Mucosa of rectum (tissue), 2 donors: ENCODE measurements around the gene MT1B.

ENCODE experiments used
- H3K27ac ChIP-seq, 2 donors: one replicate each; pipeline ENCODE4 v1.7.0; 2013; ENCODE audit warnings: inconsistent platforms in 2 of 2, low read depth in 2 of 2, low read length in 2 of 2
- H3K27me3 ChIP-seq, 2 donors: one replicate each; pipeline ENCODE4 v1.7.0; 2013; ENCODE audit warnings: low read length in 2 of 2; ENCODE audit not compliant: control insufficient read depth in 2 of 2, insufficient read depth in 2 of 2
- H3K36me3 ChIP-seq, 2 donors: one replicate each; pipeline ENCODE4 v1.7.0; 2013; ENCODE audit warnings: low read length in 2 of 2; ENCODE audit not compliant: control insufficient read depth in 2 of 2, insufficient read depth in 2 of 2
- H3K4me1 ChIP-seq, 2 donors: one replicate each; pipeline ENCODE4 v1.7.0; 2013; ENCODE audit warnings: low read length in 2 of 2, mild to moderate bottlenecking in 1 of 2; ENCODE audit not compliant: control insufficient read depth in 2 of 2, insufficient read depth in 2 of 2
- H3K4me3 ChIP-seq, 2 donors: one replicate each; pipeline ENCODE4 v1.7.0; 2013; ENCODE audit warnings: low read length in 2 of 2
- H3K9ac ChIP-seq, 2 donors: one replicate each; pipeline ENCODE4 v1.7.0; 2013; ENCODE audit warnings: low read length in 2 of 2, low read depth in 1 of 2, mild to moderate bottlenecking in 1 of 2
- H3K9me3 ChIP-seq, 2 donors: one replicate each; pipeline ENCODE4 v1.7.0; 2013; ENCODE audit warnings: low read length in 2 of 2; ENCODE audit not compliant: control insufficient read depth in 2 of 2
- donor health status: healthy.
- donor health status: Normal muscosa, but diverticular disease.

The MT1B gene

DNA sequence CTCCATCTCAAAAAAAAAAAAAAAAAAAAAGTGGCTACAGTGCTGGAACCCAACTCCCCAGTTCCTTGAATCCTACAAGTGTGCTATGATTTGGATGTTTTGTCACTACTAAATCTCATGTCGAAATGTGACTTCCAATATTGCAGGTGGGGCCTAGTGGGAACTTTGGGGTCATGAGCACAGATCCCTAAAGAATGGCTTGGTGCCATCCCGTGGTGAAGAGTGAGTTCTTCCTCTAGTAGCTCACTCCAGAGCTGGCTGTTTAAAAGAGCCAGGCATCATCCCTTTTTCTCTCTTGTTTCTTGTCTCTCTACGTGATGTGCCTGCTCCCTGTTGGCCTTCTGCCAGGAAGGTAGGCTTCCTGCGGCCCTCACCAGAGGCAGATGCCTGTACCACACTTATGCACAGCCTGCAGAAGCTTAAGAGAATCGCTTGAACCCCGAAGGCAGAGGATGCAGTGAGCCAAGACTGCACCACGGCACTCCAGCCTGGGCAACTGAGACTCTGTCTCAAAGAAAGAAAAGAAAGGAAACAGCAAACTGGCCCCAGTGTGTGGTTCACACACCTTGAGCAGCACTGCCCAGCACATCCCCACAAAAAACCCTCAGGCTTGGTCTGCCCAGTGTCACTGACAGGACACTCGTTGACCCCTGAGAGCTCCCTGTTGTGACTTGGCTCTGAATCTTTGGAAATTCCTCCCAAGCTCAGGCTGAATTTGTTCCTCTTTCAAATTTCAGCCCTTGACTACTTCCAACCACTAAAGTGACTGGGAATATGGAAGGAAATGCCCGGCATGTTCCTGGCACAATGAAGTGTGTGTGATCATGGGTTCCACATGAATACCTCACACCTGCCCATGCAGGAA lies 23.0 kb upstream of the MT1B start:
- no peak overlapping the region for H3K27ac ChIP-seq
- H3K4me1 ChIP-seq = peaks cover 5 to 28% of the 10 kb centered on the region in 2 donors
- no peaks in the 10 kb centered on the region for H3K36me3 ChIP-seq
- H3K27me3 ChIP-seq = peaks cover 7% of the 10 kb centered on the region in 2 donors
- no peak overlapping the region for H3K4me3 ChIP-seq
- H3K9ac ChIP-seq = no peak overlapping the region
- no peaks in the 10 kb centered on the region for H3K9me3 ChIP-seq

- Histone ChIP-seq H3K9me3 (no peaks in the 10 kb centered on the region), H3K36me3 (no peaks in the 10 kb centered on the region), H3K4me3 (no peak overlapping the region), H3K27ac (no peak overlapping the region), H3K4me1 (peaks cover 5 to 28% of the 10 kb centered on the region in 2 donors), H3K9ac (no peak overlapping the region), H3K27me3 (peaks cover 7 to 9% of the 10 kb centered on the region in 2 donors)
Measured at GRCh38 chr16:56629531-56629930, 22.2 kb upstream of the MT1B start.

- no peaks in the 10 kb centered on the region for H3K9me3 ChIP-seq
- no peak overlapping the region for H3K4me3 ChIP-seq
- H3K36me3 ChIP-seq = no peaks in the 10 kb centered on the region
- no peak overlapping the region for H3K9ac ChIP-seq
- H3K4me1 ChIP-seq = peaks cover 5 to 24% of the 10 kb centered on the region in 2 donors
- peaks cover 11 to 15% of the 10 kb centered on the region in 2 donors for H3K27me3 ChIP-seq
- H3K27ac ChIP-seq = no peak overlapping the region
Measured at GRCh38 chr16:56630134-56630533, 21.6 kb upstream of the MT1B start.

DNA sequence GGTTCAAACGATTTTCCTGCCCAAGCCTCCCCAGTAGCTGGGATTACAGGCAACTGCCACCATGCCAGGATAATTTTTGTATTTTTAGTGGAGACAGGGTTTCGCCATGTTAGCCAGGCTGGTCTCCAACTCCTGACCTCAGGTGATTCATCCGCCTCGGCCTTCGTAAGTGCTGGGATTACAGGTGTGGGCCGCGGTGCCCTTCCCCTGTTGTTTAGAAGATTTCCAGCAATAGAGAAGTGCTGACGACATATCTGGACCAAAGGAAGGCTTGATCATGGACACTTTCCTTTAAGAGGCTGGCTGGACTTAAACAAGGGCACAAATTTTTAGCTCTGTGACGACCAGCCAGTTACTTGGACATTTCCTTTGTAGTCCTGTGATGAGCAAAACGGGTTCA lies 20.5 kb upstream of the MT1B start:
- Histone ChIP-seq H3K36me3 (no peaks in the 10 kb centered on the region), H3K9ac (no peak overlapping the region), H3K27ac (no peak overlapping the region), H3K4me1 (peaks cover 5 to 16% of the 10 kb centered on the region in 2 donors), H3K9me3 (no peaks in the 10 kb centered on the region), H3K4me3 (no peak overlapping the region), H3K27me3 (peaks cover 14 to 25% of the 10 kb centered on the region in 2 donors)

DNA sequence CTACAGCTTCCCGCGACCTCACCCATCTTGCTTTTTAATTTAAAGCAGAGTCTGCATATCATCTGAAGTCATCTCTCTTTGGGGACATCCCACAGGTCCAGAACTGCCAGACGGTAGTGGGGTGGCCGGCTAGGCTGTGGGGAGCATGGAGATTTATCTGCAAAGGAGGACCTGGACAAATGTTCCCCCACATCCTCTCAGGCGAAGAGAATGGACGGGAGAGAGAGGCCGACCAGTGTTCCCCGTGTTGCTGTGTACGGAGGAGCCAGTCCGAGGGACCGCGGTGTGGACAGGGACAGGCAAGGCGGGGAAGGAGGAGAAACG lies 19.9 kb upstream of the MT1B start:
- Histone ChIP-seq H3K27me3 (peaks cover 14 to 26% of the 10 kb centered on the region in 2 donors), H3K9ac (peak overlapping the region; percentile 83 to 86), H3K9me3 (no peaks in the 10 kb centered on the region), H3K27ac (peak overlapping the region; percentile 74 to 80), H3K4me1 (peaks cover 3 to 11% of the 10 kb centered on the region in 2 donors), H3K4me3 (peak overlapping the region; percentile 75 to 79), H3K36me3 (no peaks in the 10 kb centered on the region)

DNA sequence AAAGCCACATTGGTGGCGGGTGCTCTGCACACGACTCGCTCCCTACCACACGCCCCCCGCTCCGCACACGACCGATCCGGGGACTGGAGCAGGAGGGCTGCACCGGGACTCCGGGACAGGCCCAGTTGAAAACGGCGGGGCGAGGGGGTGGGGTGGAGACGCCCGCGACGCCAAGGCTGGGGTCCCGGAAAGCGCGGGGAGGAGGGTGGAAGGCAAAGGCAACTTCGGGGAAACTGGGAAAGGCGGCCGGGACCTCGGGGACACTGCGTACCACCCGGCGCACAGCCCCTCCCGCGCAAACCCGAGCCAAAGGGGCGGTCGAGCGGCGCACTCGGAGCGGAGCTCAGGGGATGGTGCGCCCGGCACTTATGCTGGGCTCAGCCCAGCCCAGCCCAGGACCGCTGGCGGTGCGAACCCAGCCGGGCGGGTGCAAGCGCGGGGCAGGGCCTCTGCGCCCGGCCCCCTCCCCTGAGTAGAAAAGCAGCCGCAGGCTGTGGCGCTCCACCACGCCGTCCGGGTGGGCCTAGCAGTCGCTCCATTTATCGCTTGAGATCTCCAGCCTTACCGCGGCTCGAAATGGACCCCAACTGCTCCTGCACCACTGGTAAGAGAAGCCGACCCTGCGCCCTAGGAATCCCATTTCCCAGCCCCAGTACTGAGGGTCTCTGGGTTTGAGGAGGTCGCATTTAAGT lies 19.4 kb upstream of the MT1B start, which contains the start of gene MT1M:
Gene MT1M (plus strand): TSS at position 504 of the 692 bp plus-strand sequence. CDS start 73 bp downstream, at position 577.
- peaks cover 3 to 7% of the 10 kb centered on the region in 2 donors for H3K4me1 ChIP-seq
- H3K9ac ChIP-seq = peak within 1 kb of the TSS; percentile 83 to 86
- peak within 1 kb of the TSS; percentile 74 to 80 for H3K27ac ChIP-seq
- H3K36me3 ChIP-seq = no peaks in the 10 kb centered on the region
- H3K4me3 ChIP-seq = peak within 1 kb of the TSS; percentile 75 to 79
- no peaks in the 10 kb centered on the region for H3K9me3 ChIP-seq
- H3K27me3 ChIP-seq = peaks cover 18 to 28% of the 10 kb centered on the region in 2 donors

DNA sequence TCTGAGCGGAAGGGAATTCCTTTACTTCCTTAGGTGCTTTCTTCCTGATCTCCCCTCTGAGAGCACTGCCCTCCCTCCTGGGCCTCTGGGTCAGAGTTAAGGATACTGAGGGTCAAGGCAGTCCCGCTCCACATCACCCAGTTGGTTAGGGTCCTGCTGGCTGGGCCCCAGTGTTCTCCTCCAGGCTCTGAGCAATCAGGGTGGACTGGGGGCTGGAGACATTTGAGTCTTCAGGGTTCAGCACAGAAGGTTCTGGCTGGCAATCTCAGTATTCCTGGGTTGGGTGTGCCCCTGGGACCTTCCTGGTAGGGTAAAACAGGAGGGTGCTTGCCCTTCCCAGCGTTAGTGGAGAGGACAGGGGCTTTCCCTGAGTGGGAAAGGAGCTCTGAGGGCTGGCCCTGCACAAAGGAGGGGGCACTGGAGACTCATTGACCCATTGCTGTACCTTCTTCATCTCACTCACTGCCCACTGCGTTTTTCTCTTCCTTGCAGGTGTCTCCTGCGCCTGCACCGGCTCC lies 18.8 kb upstream of the MT1B start:
- peaks cover 5 to 9% of the 10 kb centered on the region in 2 donors for H3K4me1 ChIP-seq
- peak overlapping the region; percentile 83 to 86 for H3K9ac ChIP-seq
- H3K4me3 ChIP-seq = peak overlapping the region; percentile 75 to 79
- no peaks in the 10 kb centered on the region for H3K9me3 ChIP-seq
- H3K27me3 ChIP-seq = peaks cover 24 to 33% of the 10 kb centered on the region in 2 donors
- H3K36me3 ChIP-seq = no peaks in the 10 kb centered on the region
- H3K27ac ChIP-seq = peak overlapping the region; percentile 74 to 80

DNA sequence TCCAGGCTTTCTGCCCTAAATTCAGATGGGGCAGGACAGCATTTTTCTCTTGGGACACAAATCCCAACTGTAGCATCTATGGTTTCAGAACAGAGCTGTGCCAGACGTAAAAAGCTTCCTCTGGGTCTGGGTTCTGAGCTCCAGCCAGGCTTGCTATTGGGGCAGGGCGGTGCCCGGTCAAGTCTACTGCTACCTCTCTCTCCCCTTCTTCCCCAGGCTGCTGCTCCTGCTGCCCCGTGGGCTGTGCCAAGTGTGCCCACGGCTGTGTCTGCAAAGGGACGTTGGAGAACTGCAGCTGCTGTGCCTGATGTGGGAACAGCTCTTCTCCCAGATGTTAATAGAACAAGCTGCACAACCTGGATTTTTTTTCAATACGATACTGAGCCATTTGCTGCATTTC lies 18.2 kb upstream of the MT1B start:
- Histone ChIP-seq H3K9ac (peak overlapping the region in 1 of 2 donors; percentile 86), H3K27ac (no peak overlapping the region), H3K36me3 (no peaks in the 10 kb centered on the region), H3K27me3 (peaks cover 26 to 35% of the 10 kb centered on the region in 2 donors), H3K4me3 (peak overlapping the region; percentile 75 to 79), H3K4me1 (peaks cover 10 to 13% of the 10 kb centered on the region in 2 donors), H3K9me3 (no peaks in the 10 kb centered on the region)

GRCh38 chr16:56634715-56635440 lies 16.8 kb upstream of the MT1B start:
- H3K9ac ChIP-seq = no peak overlapping the region
- no peaks in the 10 kb centered on the region for H3K36me3 ChIP-seq
- H3K9me3 ChIP-seq = no peaks in the 10 kb centered on the region
- no peak overlapping the region for H3K27ac ChIP-seq
- peaks cover 29 to 35% of the 10 kb centered on the region in 2 donors for H3K27me3 ChIP-seq
- H3K4me3 ChIP-seq = peak overlapping the region in 1 of 2 donors; percentile 26
- H3K4me1 ChIP-seq = peaks cover 16 to 18% of the 10 kb centered on the region in 2 donors
